Kasumi-1 (cell line): ENCODE results near the gene CACNG4.

Source experiments
- DNase-seq, 2 experiments: peaks; one replicate each; lab custom pipeline; 2025; lab: John Stamatoyannopoulos, UW

CACNG4 gene

GRCh38 chr17:67066717-67067116, 102.2 kb downstream of the CACNG4 start:
- DNase-seq, result no peak

GRCh38 chr17:67067571-67068482, 103.3 kb downstream of the CACNG4 start:
- no peak for DNase-seq

- no peak for DNase-seq
Observed at GRCh38 chr17:67068999-67069398, 104.5 kb downstream of the CACNG4 start.

GRCh38 chr17:67069603-67070136, 105.2 kb downstream of the CACNG4 start:
- no peak for DNase-seq

GRCh38 chr17:67071595-67071994, 107.1 kb downstream of the CACNG4 start:
- DNase-seq, result no peak

- DNase-seq, result no peak
Observed at GRCh38 chr17:67072885-67073284, 108.4 kb downstream of the CACNG4 start.

- DNase-seq, result no peak
Observed at GRCh38 chr17:67074781-67075180, 110.3 kb downstream of the CACNG4 start.

- no peak for DNase-seq
Observed at GRCh38 chr17:67076290-67076689, 111.8 kb downstream of the CACNG4 start.

- DNase-seq, result no peak
Observed at GRCh38 chr17:67078292-67078691, 113.8 kb downstream of the CACNG4 start.

- DNase-seq, result no peak
Observed at GRCh38 chr17:67079491-67079890, 115.0 kb downstream of the CACNG4 start.

- DNase-seq, result no peak
Observed at GRCh38 chr17:67080804-67081203, 116.3 kb downstream of the CACNG4 start.

- peak; percentile 42 to 44 for DNase-seq
Observed at GRCh38 chr17:67082107-67082506, 117.6 kb downstream of the CACNG4 start.
